Stimulated activated CD4-positive, alpha-beta T cell treated with anti-CD3 and anti-CD28 coated beads, Interleukin-4, amount 100 ng/mL, for 4 hours (primary cell): Measurements from ENCODE around the gene PROM1.

Source experiments
- DNase-seq, 2 experiments: peaks; one replicate each; pipeline ENCODE4 v3.0.0-alpha.2; 2020

PROM1 gene

GRCh38 chr4:16023776-16024408 is 59.9 kb downstream of the PROM1 start:
- no peak for DNase-seq

GRCh38 chr4:16021804-16022560 is 61.8 kb downstream of the PROM1 start:
- DNase-seq, result no peak

GRCh38 chr4:16019649-16020048 is 64.2 kb downstream of the PROM1 start:
- DNase-seq, result no peak

- DNase-seq, result no peak
Measured at GRCh38 chr4:16018841-16019240, 65.0 kb downstream of the PROM1 start.

- no peak for DNase-seq
Measured at GRCh38 chr4:16018061-16018676, 65.7 kb downstream of the PROM1 start.

- no peak for DNase-seq
Measured at GRCh38 chr4:16016536-16016935, 67.3 kb downstream of the PROM1 start.

- DNase-seq, result no peak
Measured at GRCh38 chr4:16011173-16011572, 72.7 kb downstream of the PROM1 start.

GRCh38 chr4:16009153-16009552 is 74.7 kb downstream of the PROM1 start:
- no peak for DNase-seq

- DNase-seq, result no peak
Measured at GRCh38 chr4:16007471-16008095, 76.2 kb downstream of the PROM1 start.

- DNase-seq, result no peak
Measured at GRCh38 chr4:16006771-16007446, 76.9 kb downstream of the PROM1 start.

GRCh38 chr4:16005676-16006075 is 78.1 kb downstream of the PROM1 start:
- no peak for DNase-seq

- peak; percentile 11 to 24 for DNase-seq
Measured at GRCh38 chr4:16001484-16001858, 82.4 kb downstream of the PROM1 start.

GRCh38 chr4:16000708-16001483 is 82.9 kb downstream of the PROM1 start:
- no peak for DNase-seq

GRCh38 chr4:15996773-15997172 is 87.0 kb downstream of the PROM1 start:
- DNase-seq, result no peak

- DNase-seq, result no peak
Measured at GRCh38 chr4:15995826-15996225, 88.0 kb downstream of the PROM1 start.

GRCh38 chr4:15992167-15992485 is 91.7 kb downstream of the PROM1 start:
- DNase-seq, result no peak

- no peak for DNase-seq
Measured at GRCh38 chr4:15990570-15991285, 93.1 kb downstream of the PROM1 start.

GRCh38 chr4:15989424-15989823 is 94.4 kb downstream of the PROM1 start:
- DNase-seq, result no peak

GRCh38 chr4:15988222-15988621 is 95.6 kb downstream of the PROM1 start:
- no peak for DNase-seq

GRCh38 chr4:15986907-15987306 is 96.9 kb downstream of the PROM1 start:
- DNase-seq, result no peak

GRCh38 chr4:15983610-15984009 is 100.2 kb downstream of the PROM1 start:
- DNase-seq, result no peak
